ENCODE results near the gene KLHL12. TPM values are rescaled to one million over a fixed set of nuclear protein-coding genes. Genes with fewer than 3 reads are reported as not detected.

KLHL12 gene
- total RNA-seq, 1 donor from 2014 or later: 22.0 TPM

Other genes starting within 250 kb of the KLHL12 start
- not detected in 2 replicates for gene SYT2, start 216.8 kb downstream of the KLHL12 start, total RNA-seq
- 46.2 and 54.0 TPM in 2 replicates for gene KDM5B, start 118.8 kb downstream of the KLHL12 start, total RNA-seq
- gene PCAT6, start 116.3 kb downstream of the KLHL12 start, total RNA-seq: not detected in 2 replicates
- 9.4 and 14.3 TPM in 2 replicates for gene RABIF, start 38.1 kb downstream of the KLHL12 start, total RNA-seq
- gene ADIPOR1, start 31.1 kb upstream of the KLHL12 start, total RNA-seq: 62.1 and 141 TPM in 2 replicates
- 24.8 and 55.2 TPM in 2 replicates for gene CYB5R1, start 40.0 kb upstream of the KLHL12 start, total RNA-seq
- gene TMEM183A, start 80.1 kb upstream of the KLHL12 start, total RNA-seq: 62.3 and 70.0 TPM in 2 replicates
- gene PPFIA4, start 99.3 kb upstream of the KLHL12 start, total RNA-seq: under 0.01 TPM in 2 replicates
- gene MYOG, start 158.8 kb upstream of the KLHL12 start, total RNA-seq: not detected in 2 replicates
- not detected in 2 replicates for gene ADORA1, start 200.5 kb upstream of the KLHL12 start, total RNA-seq
- not detected in 2 replicates for gene MYBPH, start 248.6 kb upstream of the KLHL12 start, total RNA-seq